HL-60 (cell line): Measurements from ENCODE around the gene SDK1.

Experiments used
- CTCF ChIP-seq: IDR thresholded peaks from one replicate; pipeline ENCODE4 v1.5.1; 2011; ENCODE audit warnings: low read length, control low read depth, inconsistent platforms; ENCODE audit not compliant: insufficient read depth
- GABPA ChIP-seq: IDR thresholded peaks from 2 replicates; pipeline ENCODE4 v1.6.1; 2012; ENCODE audit warnings: low read depth
- POLR2AphosphoS5 ChIP-seq: IDR thresholded peaks from 2 replicates; pipeline ENCODE4 v1.6.1; 2012; ENCODE audit warnings: low read depth
- SPI1 ChIP-seq: IDR thresholded peaks from 2 replicates; pipeline ENCODE4 v1.6.1; 2012; ENCODE audit warnings: low read depth, mild to moderate bottlenecking, borderline replicate concordance
- TF ChIP-seq, protein P1 (sequence below): IDR thresholded peaks from 2 replicates; pipeline ENCODE4 v1.6.1; 2012; ENCODE audit warnings: low read depth; ENCODE audit not compliant: insufficient replicate concordance

DNA sequence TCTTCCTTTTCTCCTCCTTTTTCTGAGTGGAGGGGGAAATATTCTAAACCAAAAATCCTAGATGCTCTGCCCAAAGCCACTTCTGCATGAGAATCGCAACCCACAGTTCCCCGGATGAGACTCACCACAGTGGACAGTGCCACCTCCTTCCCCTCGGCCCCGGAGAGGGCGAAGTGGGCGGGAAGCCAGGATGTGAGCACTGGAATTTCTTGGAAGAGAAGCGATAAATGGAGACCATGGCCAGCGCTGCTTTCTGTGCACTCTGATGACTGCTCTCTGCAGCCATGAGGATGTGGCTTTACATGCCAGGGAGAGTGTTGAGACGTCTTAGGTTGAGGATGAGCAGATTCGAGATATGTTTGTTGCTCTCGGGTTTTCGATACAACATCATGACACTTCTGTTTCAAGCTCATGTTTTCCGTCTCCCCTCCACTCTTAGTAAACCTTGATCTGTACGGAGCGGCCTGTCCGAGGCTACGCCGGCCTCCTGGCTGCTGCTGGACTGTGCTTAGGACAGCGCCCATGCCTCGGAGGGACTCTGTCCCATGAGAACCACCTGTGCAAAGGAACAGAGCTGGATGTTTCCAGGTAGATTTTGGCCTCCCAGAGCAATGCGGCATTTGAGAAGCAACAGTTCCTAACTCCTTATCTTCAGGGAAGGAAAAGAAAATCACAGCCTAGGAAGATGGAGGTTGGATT is 966.4 kb downstream of the SDK1 start:
- TF ChIP-seq POLR2AphosphoS5: no peak
- no peak for TF ChIP-seq CTCF
- no peak for TF ChIP-seq GABPA
- TF ChIP-seq, protein P1, sequence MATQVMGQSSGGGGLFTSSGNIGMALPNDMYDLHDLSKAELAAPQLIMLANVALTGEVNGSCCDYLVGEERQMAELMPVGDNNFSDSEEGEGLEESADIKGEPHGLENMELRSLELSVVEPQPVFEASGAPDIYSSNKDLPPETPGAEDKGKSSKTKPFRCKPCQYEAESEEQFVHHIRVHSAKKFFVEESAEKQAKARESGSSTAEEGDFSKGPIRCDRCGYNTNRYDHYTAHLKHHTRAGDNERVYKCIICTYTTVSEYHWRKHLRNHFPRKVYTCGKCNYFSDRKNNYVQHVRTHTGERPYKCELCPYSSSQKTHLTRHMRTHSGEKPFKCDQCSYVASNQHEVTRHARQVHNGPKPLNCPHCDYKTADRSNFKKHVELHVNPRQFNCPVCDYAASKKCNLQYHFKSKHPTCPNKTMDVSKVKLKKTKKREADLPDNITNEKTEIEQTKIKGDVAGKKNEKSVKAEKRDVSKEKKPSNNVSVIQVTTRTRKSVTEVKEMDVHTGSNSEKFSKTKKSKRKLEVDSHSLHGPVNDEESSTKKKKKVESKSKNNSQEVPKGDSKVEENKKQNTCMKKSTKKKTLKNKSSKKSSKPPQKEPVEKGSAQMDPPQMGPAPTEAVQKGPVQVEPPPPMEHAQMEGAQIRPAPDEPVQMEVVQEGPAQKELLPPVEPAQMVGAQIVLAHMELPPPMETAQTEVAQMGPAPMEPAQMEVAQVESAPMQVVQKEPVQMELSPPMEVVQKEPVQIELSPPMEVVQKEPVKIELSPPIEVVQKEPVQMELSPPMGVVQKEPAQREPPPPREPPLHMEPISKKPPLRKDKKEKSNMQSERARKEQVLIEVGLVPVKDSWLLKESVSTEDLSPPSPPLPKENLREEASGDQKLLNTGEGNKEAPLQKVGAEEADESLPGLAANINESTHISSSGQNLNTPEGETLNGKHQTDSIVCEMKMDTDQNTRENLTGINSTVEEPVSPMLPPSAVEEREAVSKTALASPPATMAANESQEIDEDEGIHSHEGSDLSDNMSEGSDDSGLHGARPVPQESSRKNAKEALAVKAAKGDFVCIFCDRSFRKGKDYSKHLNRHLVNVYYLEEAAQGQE: no peak
- TF ChIP-seq SPI1: no peak
